RWPE1 (cell line): ENCODE results near the gene EBP.
"Not testable (repeated sequence)": the region's sequence is repeated elsewhere in the genome, so short reads cannot be mapped to it uniquely, and the experiment has no call there.

ENCODE experiments used
- CTCF ChIA-PET: fragments of 350-600 bp; sonication (Branson Sonifier 250); formaldehyde crosslinking; extraction: SDS; loops from one replicate; lab custom pipeline; 2021; lab: Yijun Ruan, JAX
- POLR2A ChIA-PET: fragments of 400-600 bp; formaldehyde crosslinking; extraction: SDS; loops from one replicate; lab custom pipeline; 2020; ENCODE audit warnings: antibody characterized with exemption; ENCODE audit not compliant: low non-redundant PET; lab: Yijun Ruan, JAX
- DNase-seq: peaks from one replicate; pipeline ENCODE4 v3.0.0; 2012; ENCODE audit warnings: low spot score
- H3K27ac ChIP-seq: fragments of 450-650 bp; 2 replicates; pipeline ENCODE4 v1.5.1; 2017
- CTCF ChIP-seq: fragments of 450-650 bp; conservative IDR thresholded peaks from 2 replicates; pipeline ENCODE4 v1.5.1; 2017; ENCODE audit warnings: low read depth, mild to moderate bottlenecking

Gene EBP

GRCh38 chrX:48515842-48516241, 5.8 kb upstream of the EBP start:
- TF ChIP-seq CTCF, result no peak
- ChIA-PET POLR2A (no interaction called here), CTCF (no interaction called here)
- H3K27ac ChIP-seq, result peak overlapping the region; percentile 65
- DNase-seq, result no peak

- CTCF ChIA-PET, result no interaction called here
Measured at GRCh38 chrX:48516285-48516684, 5.3 kb upstream of the EBP start.

GRCh38 chrX:48516987-48517386, 4.6 kb upstream of the EBP start:
- no peak for DNase-seq
- POLR2A ChIA-PET, result no interaction called here

More at GRCh38 chrX:48516285-48516684, 5.3 kb upstream of the EBP start:
- no peak for TF ChIP-seq CTCF
- POLR2A ChIA-PET, result no interaction called here
- no peak for DNase-seq
- H3K27ac ChIP-seq, result peak overlapping the region; percentile 24; the same call in 1 of the 2 replicates

GRCh38 chrX:48519481-48519880, 2.1 kb upstream of the EBP start:
- CTCF ChIA-PET, DNase-seq: not testable (repeated sequence)
- peak overlapping the region; percentile 44; the same call in 1 of the 2 replicates for H3K27ac ChIP-seq
- POLR2A ChIA-PET, result interaction anchor here (0.5 kb wide), 1 partner anchor 32 kb away, joined by 3 read pairs; no protein-coding TSS in a partner anchor

More at GRCh38 chrX:48516987-48517386, 4.6 kb upstream of the EBP start:
- TF ChIP-seq CTCF, result no peak
- CTCF ChIA-PET, result no interaction called here
- H3K27ac ChIP-seq, result peak overlapping the region; percentile 24; the same call in 1 of the 2 replicates

- no peak for DNase-seq
- H3K27ac ChIP-seq, result peak overlapping the region; percentile 84
- ChIA-PET CTCF (no interaction called here), POLR2A (no interaction called here)
- no peak for TF ChIP-seq CTCF
Measured at GRCh38 chrX:48520455-48520854, 1.2 kb upstream of the EBP start.

GRCh38 chrX:48520976-48521352, 644 bp upstream of the EBP start:
- no peak for DNase-seq
- CTCF ChIA-PET, result no interaction called here
- H3K27ac ChIP-seq, result peak overlapping the region; percentile 84
- POLR2A ChIA-PET, result no interaction called here
- no peak for TF ChIP-seq CTCF

GRCh38 chrX:48522291-48522690, 683 bp downstream of the EBP start:
- no peak for DNase-seq
- H3K27ac ChIP-seq, result peak overlapping the region; percentile 84
- POLR2A ChIA-PET, result interaction anchor here (0.6 kb wide), 1 partner anchor 501 kb away, joined by 3 read pairs; no protein-coding TSS in a partner anchor
- CTCF ChIA-PET, result no interaction called here
- TF ChIP-seq CTCF, result no peak
